Tongue (tissue), 2 donors: ENCODE results near the gene HMMR. TPM values are rescaled to one million over a fixed set of nuclear protein-coding genes. Genes with fewer than 3 reads are reported as not detected.

Experiments
- DNase-seq: peaks from one replicate; pipeline ENCODE4 v3.0.0-alpha.2; 2015
- total RNA-seq: library from RNA; depleted of rRNA; stranded (reverse); fragments of >200 nt; gene quantifications from one replicate; pipeline ENCODE4 v1.2.3, GENCODE V29; 2014

The HMMR gene
- total RNA-seq, 1 donor from 2014 or later: 17.7 TPM

GRCh38 chr5:163459462-163459818, 992 bp upstream of the HMMR start:
- DNase-seq: no peak

- peak; percentile 99 for DNase-seq
Observed at GRCh38 chr5:163459819-163460561, 442 bp upstream of the HMMR start, which contains the start of gene NUDCD2. TSS of gene NUDCD2 (minus strand) at chr5:163460102. CDS start at chr5:163460050, 52 bp downstream.

GRCh38 chr5:163463063-163463435, 2.6 kb downstream of the HMMR start:
- DNase-seq: no peak

GRCh38 chr5:163467682-163468081, 7.2 kb downstream of the HMMR start:
- no peak for DNase-seq

GRCh38 chr5:163473635-163474243, 13.3 kb downstream of the HMMR start:
- no peak for DNase-seq

GRCh38 chr5:163475411-163475810, 15.0 kb downstream of the HMMR start:
- no peak for DNase-seq

GRCh38 chr5:163478126-163478981, 17.9 kb downstream of the HMMR start:
- DNase-seq: no peak

- DNase-seq: no peak
Observed at GRCh38 chr5:163478982-163479271, 18.5 kb downstream of the HMMR start.

- DNase-seq: no peak
Observed at GRCh38 chr5:163489055-163489744, 28.8 kb downstream of the HMMR start.

GRCh38 chr5:163489745-163490075, 29.3 kb downstream of the HMMR start:
- DNase-seq: no peak

GRCh38 chr5:163496286-163496685, 35.9 kb downstream of the HMMR start:
- no peak for DNase-seq

GRCh38 chr5:163497315-163497714, 36.9 kb downstream of the HMMR start:
- DNase-seq: no peak

GRCh38 chr5:163498886-163499285, 38.5 kb downstream of the HMMR start:
- DNase-seq: no peak

- peak; percentile 6 for DNase-seq
Observed at GRCh38 chr5:163502521-163502920, 42.1 kb downstream of the HMMR start.

- DNase-seq: peak; percentile 90
Observed at GRCh38 chr5:163503106-163504078, 43.0 kb downstream of the HMMR start.

GRCh38 chr5:163504079-163504931, 43.9 kb downstream of the HMMR start:
- DNase-seq: peak; percentile 82

GRCh38 chr5:163505049-163505367, 44.6 kb downstream of the HMMR start:
- DNase-seq: no peak

GRCh38 chr5:163505368-163506094, 45.1 kb downstream of the HMMR start, which contains the start of gene MAT2B:
TSS of gene MAT2B (plus strand) at chr5:163505619. CDS start at chr5:163505687, 68 bp downstream.
- DNase-seq: peak; percentile 98

GRCh38 chr5:163506095-163506457, 45.6 kb downstream of the HMMR start:
- no peak for DNase-seq

GRCh38 chr5:163506726-163507125, 46.3 kb downstream of the HMMR start:
- DNase-seq: peak; percentile 36
